Lower leg skin (tissue), 4 donors: ENCODE measurements around the gene PTGDR. TPM values are rescaled to one million over a fixed set of nuclear protein-coding genes. Genes with fewer than 3 reads are reported as not detected.

Source experiments
- DNase-seq, 2 donors: peaks; one replicate each; pipeline ENCODE4 v3.0.0-alpha.2; 2019; ENCODE audit warnings: low spot score in 2 of 2
- H3K4me3 ChIP-seq: fragments of 200-600 bp; sonication (generic); 2 replicates; pipeline ENCODE4 v1.5.1; 2017; ENCODE audit warnings: mild to moderate bottlenecking, low read depth; ENCODE audit not compliant: poor library complexity, severe bottlenecking
- POLR2A ChIP-seq, 2 donors: fragments of 450-650 bp; IDR thresholded peaks; one replicate each; pipeline ENCODE4 v1.6.1; 2016 to 2017; ENCODE audit warnings: antibody characterized with exemption in 2 of 2, mild to moderate bottlenecking in 1 of 2, moderate library complexity in 1 of 2
- WGBS, 2 donors: methylation state at CpG; one replicate each; pipeline ENCODE4 v1.1.5; 2018; 5-methylcytosine and 5-hydroxymethylcytosine counted together
- intact Hi-C: fragments of 100-400 bp; cut with DNase I; formaldehyde crosslinking; loops from one replicate; pipeline ENCODE4 v1.15.0; 2023; ENCODE audit warnings: low total_unique reads
- total RNA-seq, 4 donors: library from RNA; depleted of rRNA; stranded (reverse); fragments of >200 nt; gene quantifications; one replicate each; pipeline ENCODE4 v1.1.0, GENCODE V29; 2016
- TF ChIP-seq, protein P1 (sequence below), 3 donors: fragments of 450-650 bp; IDR thresholded peaks; one replicate each; pipeline ENCODE4 v1.5.1; 2016; ENCODE audit warnings: antibody characterized with exemption in 3 of 3, mild to moderate bottlenecking in 3 of 3, moderate library complexity in 2 of 3

PTGDR gene
- total RNA-seq, 4 donors from 2014 or later, result 0.65 to 2.8 (median 0.88) TPM; not detected in 1

DNA sequence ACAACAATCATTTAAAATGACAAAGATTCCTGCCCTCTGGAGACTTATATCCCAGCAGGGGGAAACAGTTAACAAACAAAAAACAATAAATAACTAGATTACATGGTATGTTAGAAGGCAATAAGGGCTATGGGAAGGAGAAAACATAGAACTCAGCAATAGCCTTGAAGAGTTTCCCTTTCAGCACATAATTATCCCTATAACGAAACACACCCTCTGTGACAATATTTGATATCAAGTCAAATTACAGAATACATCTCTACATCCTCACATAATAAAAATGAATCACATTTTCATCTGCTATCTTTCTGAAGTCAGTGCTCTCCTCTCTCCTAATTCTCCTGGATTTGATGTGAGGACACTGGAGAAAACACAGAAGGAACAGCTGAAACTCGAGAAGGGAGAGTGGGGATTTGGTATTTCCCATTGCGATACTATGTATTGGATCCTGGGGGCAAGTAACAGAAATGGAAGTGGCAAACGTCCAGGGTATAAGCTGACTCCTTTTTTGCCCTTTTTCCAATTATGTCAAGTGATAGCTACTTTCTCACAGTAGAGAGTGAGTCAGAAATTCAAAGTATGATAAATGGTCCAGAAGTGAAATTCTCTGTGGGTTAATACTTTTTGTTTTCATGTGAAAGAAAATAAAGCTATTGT lies 36.9 kb downstream of the PTGDR start:
- WGBS, 2 donors, result 76 to 81% methylated on average over 4 of the region's 4 CpGs
- DNase-seq, result no peak
- intact Hi-C loops, result loop anchor here (10.0 kb wide), 1 partner anchor 170 kb away; no protein-coding TSS in a partner anchor
- H3K4me3 ChIP-seq, result no peak overlapping the region
- TF ChIP-seq POLR2A (IDR thresholded peaks at IDR 0.05), result no peak
- TF ChIP-seq, protein P1, sequence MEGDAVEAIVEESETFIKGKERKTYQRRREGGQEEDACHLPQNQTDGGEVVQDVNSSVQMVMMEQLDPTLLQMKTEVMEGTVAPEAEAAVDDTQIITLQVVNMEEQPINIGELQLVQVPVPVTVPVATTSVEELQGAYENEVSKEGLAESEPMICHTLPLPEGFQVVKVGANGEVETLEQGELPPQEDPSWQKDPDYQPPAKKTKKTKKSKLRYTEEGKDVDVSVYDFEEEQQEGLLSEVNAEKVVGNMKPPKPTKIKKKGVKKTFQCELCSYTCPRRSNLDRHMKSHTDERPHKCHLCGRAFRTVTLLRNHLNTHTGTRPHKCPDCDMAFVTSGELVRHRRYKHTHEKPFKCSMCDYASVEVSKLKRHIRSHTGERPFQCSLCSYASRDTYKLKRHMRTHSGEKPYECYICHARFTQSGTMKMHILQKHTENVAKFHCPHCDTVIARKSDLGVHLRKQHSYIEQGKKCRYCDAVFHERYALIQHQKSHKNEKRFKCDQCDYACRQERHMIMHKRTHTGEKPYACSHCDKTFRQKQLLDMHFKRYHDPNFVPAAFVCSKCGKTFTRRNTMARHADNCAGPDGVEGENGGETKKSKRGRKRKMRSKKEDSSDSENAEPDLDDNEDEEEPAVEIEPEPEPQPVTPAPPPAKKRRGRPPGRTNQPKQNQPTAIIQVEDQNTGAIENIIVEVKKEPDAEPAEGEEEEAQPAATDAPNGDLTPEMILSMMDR (IDR thresholded peaks at IDR 0.05), result no peak

DNA sequence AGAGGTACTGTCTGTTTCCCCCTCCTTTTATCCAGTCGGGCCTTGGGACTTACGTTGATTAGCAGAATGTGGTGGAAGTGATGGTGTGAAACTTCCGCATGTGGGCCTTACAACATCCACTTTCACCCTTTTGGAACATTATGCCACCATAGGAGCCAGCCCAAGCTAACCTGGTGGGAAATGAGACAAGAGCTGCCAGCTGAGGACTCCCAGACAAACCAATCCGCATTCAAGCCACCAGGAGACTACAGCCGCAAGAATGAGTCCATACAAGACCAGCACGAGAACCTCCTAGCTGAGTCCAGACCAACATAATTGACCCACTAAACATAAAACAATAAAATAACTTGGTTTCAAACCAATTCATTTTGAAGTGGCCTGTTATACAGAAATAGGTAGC lies 37.5 kb downstream of the PTGDR start:
- TF ChIP-seq POLR2A (IDR thresholded peaks at IDR 0.05), result no peak
- TF ChIP-seq, protein P1 (IDR thresholded peaks at IDR 0.05), result no peak
- H3K4me3 ChIP-seq, result no peak overlapping the region
- 93 to 95% methylated on average over 6 of the region's 6 CpGs for WGBS, 2 donors
- intact Hi-C loops, result loop anchor here (10.0 kb wide), 1 partner anchor 170 kb away; no protein-coding TSS in a partner anchor
- no peak for DNase-seq

GRCh38 chr14:52307376-52307775 lies 39.9 kb downstream of the PTGDR start:
- H3K4me3 ChIP-seq, result no peak overlapping the region
- intact Hi-C loops, result loop anchor here (10.0 kb wide), 1 partner anchor 167 kb away; no protein-coding TSS in a partner anchor
- 74 to 81% methylated on average over 4 of the region's 4 CpGs for WGBS, 2 donors
- TF ChIP-seq, protein P1 (IDR thresholded peaks at IDR 0.05), result no peak
- no peak for TF ChIP-seq POLR2A (IDR thresholded peaks at IDR 0.05)
- no peak for DNase-seq

- intact Hi-C loops, result loop anchor here (10.0 kb wide), 1 partner anchor 167 kb away; no protein-coding TSS in a partner anchor
- WGBS, 2 donors, result 55 to 59% methylated on average over 2 of the region's 2 CpGs
- no peak for DNase-seq
- no peak overlapping the region for H3K4me3 ChIP-seq
- no peak for TF ChIP-seq POLR2A (IDR thresholded peaks at IDR 0.05)
- TF ChIP-seq, protein P1 (IDR thresholded peaks at IDR 0.05), result no peak
Observed at GRCh38 chr14:52307905-52308304, 40.4 kb downstream of the PTGDR start.

GRCh38 chr14:52310541-52310940 lies 43.0 kb downstream of the PTGDR start:
- TF ChIP-seq POLR2A (IDR thresholded peaks at IDR 0.05), result no peak
- TF ChIP-seq, protein P1 (IDR thresholded peaks at IDR 0.05), result no peak
- no peak for DNase-seq
- H3K4me3 ChIP-seq, result no peak overlapping the region
- 88% methylated on average over 3 of the region's 3 CpGs for whole genome bisulfite sequencing, 2 donors
- intact Hi-C loops, result no loop called here
